Measurements from ENCODE around the gene CAGE1.
"Not testable (repeated sequence)": the region's sequence is repeated elsewhere in the genome, so short reads cannot be mapped to it uniquely, and the experiment has no call there.

CAGE1 gene

DNA sequence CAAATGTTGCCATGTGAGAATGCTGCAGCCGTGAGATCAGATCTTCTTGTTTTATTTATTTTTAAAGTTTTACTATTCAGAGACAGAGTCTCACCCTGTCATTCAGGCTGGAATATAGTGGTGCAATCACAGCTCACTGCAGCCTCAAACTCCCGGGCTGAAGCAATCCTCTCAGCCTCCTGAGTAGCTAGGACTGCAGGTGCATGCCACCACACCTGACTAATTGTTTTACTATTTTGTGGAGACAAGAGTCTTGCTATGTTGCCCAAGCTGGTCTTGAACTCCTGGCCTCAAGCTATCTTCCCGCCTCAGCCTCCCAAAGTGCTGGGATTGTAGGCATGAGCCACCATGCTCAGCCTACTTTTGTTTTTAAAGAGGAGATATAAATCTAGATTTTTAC is 54.0 kb downstream of the CAGE1 start:
- DNase-seq: no peak

DNA sequence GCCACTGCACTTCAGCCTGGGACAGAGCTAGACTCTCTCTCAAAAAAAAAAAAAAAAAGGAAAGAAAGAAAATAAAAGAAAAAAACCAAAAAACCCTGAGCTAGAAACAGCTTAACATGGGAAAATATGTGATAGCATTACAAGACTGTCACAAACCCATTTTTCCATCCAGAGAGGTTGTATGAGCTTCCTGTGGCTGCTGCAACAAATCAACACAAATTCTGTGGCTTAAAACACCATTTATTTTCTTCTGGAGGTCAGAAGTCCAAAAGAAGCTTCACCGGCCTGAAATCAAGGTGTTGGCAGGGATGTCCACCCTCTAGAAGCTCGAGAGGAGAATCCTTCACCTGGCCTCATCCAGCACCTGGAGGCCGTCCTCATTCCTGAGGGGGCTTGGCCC is 54.9 kb downstream of the CAGE1 start:
- DNase-seq: no peak

DNA sequence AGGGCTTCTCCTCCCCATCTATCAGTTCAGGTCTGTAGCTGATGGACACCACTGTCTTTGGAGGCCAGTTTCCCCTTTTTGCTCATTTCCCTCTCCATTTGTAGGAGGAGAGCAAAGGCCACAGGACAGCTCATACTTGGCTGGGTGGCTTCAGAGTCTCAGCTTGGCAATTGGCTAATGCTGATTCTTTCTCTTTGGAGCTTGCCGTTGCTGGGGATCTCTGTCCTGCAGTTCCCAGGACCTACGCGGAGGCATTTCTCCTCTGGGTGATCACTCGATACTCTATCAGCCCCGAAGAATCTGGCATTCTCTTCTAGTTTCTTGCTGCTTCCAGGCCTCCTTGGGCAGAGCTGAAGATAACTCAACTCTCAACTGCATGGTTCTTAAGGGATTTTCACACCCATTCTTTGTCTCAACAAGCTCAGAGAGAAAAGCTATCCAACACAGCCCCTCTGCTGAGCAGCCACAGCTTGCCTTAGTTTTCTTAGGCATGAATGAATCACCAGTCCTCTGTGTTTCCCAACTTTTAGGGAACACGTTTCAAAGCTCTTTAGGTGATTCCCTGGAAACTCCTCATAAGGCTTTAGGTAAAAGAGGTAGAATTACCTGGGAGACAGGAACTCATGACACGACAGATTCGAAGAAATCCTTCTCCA is 57.3 kb downstream of the CAGE1 start:
- DNase-seq: no peak

DNA sequence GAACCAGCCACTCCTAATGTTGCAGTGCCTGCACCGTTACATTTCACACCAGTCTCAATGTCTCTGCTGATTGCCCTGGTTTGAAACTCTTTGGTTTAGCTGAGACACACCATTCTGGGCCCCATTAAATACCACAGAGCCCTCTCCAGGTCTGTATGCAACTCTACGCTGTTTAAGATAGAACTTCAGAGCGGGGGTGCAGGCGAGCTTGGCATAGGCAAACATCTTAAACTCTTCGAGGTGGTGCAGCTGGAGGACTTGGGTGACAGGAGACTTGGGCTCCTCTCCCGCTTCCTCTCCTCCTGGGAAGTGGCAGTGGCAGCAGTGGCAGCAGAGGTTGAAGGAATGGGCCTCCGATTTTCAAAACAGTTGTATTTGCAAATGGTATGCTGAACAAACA is 58.1 kb downstream of the CAGE1 start:
- no peak for DNase-seq

DNA sequence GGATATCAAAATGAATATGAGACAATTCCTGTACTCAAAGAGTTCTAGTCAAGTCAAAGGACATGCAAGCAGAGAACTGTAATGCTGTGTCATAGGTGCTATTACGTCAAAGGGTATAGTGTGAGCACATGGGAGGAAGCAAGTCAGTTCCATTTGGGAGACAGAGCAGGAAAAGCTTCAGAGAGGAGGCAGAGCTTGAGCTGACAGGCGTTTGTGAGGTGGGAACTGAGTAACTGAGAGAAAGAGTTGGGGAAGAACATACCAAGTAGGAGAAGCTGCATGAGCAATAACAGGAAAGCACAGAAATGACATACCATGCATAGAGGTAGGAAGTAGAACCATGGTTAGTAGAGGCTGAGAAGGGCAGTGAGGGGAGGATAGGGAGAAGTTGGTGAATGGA is 61.3 kb downstream of the CAGE1 start:
- no peak for DNase-seq

DNA sequence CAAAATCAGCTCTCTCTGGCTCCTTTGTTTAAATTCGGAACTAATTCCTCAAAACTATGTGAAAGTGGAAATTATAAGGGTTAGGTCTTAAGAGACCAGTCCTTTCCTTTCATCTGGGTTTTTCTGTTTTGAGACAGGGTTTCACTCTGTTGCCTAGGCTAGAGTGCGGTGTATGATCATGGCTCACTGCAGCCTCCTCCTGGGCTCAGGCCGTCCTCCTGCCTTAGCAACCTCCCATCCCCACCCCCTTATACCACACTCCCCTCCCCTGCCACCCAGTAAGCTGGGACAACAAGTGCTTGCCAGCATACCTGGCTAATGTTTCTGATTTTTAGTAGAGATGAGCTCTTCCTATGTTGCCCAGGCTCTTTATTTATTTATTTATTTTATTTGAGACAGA is 63.8 kb downstream of the CAGE1 start:
- no peak for DNase-seq

DNA sequence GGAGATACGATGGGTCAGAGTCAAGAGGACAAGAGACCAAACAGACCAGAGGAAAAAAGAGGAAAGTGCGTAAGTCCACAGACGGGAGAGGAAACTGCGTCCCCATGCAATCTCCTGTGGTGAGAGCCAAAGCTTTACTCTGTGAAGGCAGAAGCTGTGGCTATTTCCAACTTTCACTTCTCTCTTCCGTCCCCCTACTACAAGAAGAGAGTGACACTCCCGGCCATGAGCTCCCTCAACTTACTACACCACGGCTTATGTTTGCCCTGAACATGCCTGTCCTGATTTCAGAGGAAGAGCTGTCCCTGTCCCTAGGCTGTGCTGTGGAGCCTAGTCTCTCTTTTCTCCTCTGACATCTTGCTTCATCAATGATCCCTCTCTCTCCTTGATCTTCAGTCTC is 65.0 kb downstream of the CAGE1 start:
- no peak for DNase-seq

DNA sequence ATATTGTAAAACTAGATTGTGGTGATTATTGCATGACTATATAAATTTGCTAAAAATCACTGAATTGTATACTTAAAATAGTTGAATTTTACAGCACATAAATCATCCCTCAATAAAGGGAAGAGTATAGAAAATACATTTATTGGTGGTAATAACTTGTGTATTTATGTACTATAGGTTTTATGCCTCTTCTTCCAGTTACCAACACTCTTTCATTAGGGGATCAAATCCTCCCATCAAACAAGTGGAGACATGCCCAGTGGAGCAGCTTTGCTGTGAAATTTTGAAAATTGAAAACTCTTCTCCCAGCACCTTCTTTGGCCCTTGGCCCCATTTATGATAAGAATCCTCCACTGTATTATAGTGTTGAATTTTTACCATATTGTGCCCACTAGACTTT is 66.5 kb downstream of the CAGE1 start:
- no peak for DNase-seq

DNA sequence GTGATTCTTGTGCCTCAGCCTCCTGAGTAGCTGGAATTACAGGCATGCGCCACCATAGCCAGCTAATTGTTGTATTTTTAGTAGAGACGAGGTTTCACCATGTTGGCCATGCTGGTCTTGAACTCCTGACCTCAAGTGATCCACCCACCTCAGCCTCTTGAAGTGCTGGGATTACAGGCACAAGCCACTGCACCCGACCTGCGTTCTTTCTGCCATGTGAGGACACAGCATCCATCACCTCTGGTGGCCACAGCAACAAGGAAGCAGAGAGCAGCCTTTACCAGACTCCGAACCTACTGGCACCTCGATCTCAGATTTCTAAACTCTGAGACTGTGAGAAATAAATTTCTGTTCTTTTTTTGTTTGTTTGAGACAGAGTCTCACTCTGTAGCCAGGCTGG is 67.7 kb downstream of the CAGE1 start:
- not testable (repeated sequence) for DNase-seq

DNA sequence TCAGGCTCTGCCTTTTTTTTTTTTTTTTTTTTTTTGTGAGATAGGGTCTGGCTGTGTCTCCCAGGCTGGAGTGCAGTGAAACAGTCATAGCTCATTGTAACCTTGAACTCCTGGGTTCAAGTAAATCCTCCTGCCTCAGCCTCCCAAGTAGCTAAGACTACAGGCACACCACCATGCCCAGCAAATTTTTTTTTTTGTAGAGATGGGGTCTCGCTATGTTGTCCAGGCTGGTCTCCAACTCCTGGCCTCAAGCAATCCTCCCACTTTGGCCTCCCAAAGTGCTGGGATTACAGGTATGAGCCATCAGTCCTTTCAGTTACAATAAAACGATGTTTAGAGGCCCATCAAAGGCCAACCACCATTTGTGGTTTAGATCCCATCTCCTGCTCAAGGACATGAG is 70.1 kb downstream of the CAGE1 start:
- DNase-seq: not testable (repeated sequence)

DNA sequence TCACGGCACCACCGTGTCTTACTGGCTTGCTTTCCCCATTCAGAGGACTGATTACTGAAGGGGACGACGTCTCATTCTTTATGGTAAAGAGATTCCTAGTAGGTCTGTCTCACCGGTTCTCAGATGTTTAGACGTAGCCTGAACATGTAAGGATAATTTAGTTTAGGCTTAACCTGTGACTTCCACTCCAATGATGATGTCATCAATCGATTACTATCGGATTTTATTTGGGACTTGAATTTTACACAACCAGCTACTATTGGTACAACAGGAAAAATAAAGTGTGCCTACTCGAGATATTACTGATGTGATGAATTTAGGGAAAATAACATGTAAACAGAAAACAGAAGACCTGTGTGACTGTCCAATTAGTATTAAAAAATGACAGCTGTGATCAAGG is 72.0 kb downstream of the CAGE1 start:
- DNase-seq: no peak

DNA sequence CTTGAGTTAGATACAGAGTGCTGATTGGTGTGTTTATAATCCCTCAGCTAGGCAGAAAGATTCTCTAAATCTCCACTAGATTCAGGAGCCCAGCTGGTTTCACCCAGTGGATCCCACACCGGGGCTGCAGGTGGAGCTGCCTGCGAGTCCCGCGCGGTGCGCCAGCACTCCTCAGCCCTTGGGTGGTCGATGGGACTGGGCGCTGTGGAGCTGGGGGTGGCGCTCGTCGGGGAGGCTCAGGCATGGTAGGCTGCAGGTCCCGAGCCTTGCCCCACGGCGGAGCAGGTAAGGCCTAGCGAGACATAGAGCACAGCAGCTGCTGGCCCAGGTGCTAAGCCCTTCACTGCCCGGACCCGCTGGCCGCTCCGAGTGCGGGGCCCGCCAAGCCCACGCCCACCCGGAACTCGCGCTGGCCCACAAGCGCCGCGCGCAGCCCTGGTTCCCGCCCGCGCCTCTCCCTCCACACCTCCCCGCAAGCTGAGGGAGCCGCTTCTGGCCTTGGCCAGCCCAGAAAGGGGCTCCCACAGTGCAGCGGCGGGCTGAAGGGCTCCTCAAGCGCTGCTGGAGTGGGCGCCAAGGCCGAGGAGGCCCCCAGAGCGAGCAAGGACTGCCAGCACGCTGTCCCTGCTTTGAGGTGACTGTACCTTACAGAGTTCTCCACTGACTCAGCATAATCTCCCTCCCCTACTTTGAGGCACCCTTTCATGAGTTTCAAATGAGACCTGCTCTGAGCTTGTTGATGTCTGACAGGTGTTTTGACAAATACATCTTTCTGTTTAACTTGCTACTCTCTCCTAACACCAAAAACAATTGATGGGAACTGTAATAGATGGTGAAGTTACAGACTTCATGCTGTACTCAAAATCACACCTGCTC is 72.6 kb downstream of the CAGE1 start:
- no peak for DNase-seq

DNA sequence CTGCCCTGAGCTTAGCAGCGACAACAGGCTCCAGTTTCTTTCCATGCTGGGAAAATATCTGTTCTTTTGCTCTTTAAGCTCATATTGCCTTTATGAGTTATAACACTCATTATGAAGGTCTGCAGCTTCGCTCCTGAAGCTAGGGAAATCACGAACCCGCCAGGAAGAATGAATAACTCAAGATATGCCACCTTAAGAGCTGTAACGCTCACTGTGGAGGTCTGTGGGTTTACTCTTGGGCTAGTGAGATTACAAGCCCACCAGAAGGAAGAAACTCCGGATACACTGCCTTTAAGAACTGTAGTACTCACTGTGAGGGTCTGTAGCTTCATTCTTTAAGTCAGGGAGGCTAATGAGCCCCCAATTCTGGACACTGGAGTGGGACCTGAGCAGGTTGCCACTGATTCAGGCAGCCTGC is 73.6 kb downstream of the CAGE1 start:
- no peak for DNase-seq

DNA sequence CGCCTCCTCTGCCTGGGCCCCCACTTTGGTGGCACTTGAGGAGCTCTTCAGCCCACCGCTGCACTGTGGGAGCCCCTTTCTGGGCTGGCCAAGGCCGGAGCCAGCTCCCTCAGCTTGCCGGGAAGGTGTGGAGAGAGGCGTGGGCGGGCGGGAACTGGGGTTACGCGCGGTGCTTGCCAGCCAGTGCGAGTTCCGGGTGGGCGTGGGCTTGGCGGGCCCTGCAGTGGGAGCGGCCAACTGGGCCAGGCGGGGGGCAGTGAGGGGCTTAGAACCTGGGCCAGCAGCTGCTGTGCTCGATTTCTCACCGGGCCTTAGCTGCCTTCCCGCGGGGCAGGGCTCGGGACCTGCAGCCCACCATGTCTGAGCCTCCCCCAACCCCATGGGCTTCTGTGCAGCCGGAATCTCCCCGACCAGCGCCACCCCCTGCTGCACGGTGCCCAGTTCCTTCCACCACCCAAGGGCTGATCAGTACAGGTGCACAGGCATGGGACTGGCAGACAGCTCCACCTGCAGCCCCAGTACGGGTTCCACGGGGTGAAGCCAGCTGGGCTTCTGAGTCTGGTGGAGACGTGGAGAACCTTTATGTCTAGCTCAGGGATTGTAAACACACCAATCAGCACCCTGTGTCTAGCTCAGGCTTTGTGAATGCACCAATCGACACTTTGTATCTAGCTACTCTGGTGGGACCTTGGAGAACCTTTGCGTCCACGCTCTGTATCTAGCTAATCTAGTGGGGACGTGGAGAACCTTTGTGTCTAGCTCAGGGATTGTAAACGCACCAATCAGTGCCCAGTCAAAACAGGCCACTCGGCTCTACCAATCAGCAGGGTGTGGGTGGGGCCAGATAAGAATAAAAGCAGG is 74.2 kb downstream of the CAGE1 start:
- not testable (repeated sequence) for DNase-seq

DNA sequence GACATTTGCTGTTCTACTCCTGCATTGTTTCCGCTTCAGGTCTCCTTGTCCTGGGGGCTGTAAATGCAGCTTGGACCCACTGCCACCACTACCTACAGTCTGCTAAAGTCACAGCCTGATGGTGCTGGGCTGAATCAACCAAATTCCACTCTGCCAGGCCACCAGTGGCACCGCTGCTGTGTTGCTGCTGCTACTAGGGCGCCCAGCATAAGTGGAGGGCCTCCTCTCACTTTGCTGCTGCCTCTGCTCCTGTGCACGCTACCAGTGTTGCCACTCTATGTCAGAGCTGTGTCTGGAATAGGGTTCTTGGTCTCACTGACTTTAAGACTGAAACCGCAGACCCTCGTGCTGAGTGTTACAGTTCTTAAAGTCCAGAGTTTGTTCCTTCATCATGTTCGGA is 75.1 kb downstream of the CAGE1 start:
- no peak for DNase-seq

DNA sequence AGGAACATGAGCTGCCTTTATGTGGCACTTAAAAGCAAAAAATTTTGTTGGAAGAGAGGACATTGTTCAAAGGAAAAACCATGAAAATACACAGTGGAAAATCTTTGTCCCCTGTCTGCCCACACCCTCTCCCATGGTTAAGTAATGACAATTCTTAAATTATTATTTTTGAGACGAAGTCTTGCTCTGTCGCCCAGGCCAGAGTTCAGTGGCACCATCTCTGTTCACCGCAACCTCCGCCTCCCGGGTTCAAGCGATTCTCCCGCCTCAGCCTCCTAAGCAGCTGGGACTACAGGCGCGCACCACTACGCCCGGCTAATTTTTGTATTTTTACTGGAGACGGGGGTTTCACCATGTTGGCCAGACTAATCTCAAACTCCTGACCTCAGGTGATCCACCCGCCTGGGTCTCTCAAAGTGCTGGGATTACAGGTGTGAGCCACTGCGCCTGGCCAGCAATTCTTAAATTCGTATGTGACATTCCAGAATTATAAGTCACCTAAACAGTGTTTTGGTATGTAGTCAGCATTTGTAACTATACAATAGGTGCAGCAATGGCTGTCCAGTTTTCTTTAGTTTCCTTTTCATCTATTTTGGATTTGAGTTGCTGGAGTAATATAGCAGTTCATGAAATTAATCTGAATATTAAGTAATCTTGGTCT is 75.9 kb downstream of the CAGE1 start:
- no peak for DNase-seq

DNA sequence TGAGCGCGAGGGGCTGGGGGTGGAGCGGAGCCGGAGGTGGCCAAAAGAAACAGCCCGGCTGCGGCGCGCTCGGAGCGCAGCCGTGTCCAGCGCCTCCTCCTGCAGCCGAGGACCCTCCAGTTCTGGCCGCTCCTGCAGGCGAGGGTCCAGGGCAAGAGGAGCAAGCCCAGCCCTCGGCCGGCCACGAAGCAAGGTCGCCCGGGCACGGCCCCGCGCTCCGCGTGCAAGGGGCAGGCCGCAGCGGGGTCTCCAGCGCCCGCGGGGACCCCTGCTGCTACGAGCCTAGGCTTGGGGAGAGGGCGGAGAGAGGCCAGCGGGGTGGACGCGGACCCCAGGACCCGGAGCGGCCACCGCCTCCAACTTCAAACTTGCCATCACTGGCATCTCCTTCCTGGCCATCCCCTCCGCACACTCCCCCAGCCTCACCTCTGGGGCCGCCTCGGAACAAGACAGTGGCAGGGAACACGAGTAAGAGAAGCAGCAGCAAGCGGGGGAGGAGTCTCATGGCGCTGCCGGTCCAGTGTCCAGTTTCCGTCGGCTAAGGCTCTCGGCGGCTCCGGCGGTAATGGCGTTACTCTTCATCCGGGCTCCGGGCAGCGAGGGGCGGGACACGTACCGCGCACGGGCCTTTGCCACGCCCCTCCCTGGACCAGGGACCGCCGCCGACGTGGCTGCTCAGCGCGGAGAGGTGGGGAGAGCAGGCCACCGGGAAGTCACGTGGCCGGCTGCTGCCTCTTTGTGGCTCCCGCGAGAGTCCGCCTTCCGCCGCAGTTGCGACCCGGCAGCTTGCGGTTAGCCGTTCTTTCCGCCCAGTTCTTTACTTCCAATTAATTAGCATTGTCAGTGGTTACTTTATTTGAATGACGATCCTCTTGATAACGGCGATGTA is 76.7 kb downstream of the CAGE1 start, which contains the start of gene SSR1:
SSR1 (minus strand) TSS at position 584 of the 889 bp plus-strand sequence; CDS start at position 505, 79 bp downstream.
- peak; percentile 78 to 91 for DNase-seq

DNA sequence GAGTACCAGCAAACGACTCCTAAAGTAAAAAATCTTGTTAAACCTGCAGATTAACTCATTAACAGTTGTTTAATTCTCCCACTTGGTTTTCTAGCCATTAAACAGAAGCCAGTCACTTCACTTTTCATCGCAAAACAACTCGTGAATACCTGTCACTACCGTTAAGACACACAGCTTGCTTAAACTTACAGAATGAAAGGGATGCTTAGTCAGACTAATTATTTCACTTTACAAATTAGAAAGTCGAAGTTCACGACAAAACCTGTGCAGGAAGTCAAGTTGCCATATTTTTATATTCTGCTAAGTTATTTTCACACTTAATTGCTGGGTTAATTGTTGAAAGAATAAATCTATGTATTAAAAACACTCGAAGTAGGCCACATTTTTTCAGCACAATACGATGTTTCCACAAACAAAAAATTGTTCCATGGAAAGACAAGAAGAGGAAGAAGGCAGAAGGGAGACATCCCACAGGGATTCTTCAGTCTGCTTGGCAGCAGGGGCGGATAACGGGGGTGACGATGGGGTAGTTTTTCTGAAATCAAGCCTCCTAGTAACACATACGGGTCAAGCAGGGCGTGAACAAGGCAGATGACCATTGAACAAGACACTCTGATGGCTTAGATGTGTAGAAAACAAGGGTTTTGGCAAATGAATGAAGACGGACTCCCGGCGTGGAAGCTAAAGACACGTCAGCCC is 77.5 kb downstream of the CAGE1 start:
- DNase-seq: no peak

DNA sequence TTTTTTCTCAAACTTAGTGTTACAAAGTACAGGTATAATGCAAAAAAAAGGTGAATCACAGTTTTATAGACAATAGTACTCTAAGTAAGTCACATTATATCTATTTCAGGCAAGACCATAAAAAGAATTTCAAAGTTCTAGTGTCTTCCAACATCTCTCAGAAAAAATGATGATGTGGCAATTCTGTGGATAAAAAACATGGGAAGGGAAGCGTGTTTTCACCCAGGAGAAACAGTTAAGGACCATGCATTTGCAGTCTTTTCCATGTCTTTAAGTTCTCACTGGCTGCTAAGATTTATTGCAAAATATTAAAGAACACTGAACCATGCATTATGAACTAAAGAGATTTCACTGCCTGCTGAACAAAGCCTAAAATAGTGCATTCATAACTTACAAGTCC is 78.4 kb downstream of the CAGE1 start:
- DNase-seq: no peak

DNA sequence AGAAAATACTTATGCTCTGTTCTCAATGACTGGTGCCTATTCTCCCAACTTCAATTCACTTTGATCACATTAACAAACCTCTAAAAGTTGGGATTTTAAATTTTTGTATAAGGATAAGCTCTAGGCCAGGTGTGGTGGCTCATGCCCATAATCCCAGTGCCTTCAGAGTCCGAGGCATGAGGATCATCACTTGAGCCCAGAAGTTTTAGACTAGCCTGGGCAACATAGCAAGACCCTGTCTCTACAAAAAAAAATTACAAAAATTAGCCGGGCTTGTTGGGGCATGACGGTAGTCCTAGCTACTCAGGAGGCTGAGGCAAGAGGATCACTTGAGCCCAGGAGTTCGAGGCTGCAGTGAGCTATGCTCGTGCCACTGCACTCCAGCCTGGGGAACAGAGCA is 80.5 kb downstream of the CAGE1 start:
- DNase-seq: no peak

DNA sequence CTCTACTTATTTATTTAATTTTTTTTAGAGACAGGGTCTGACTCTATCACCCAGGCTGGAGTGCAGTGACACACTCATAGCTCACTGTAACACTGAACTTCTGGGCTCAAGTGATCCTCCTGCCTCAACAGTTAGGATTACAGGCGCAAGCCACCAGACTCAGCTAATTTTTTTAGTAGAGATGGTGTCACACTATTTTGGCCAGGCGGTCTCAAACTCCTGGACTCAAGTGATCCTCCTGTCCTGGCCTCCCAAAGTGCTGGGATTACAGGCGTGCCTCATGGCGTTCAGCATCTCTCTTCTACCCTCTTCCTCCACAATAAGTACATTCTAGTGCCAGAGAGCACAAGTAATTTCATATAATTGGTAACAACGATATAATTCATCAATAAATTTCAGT is 82.0 kb downstream of the CAGE1 start:
- no peak for DNase-seq
